Activated T-helper 1 cell treated with anti-CD3 and anti-CD28 coated beads, Interleukin-2, amount 50 U/mL, for 16 hours (primary cell): Measurements from ENCODE around the gene SNX27.
"Not testable (repeated sequence)": the region's sequence is repeated elsewhere in the genome, so short reads cannot be mapped to it uniquely, and the experiment has no call there.

ENCODE experiments used
- DNase-seq, 2 donors: peaks; one replicate each; pipeline ENCODE4 v3.0.0-alpha.2; 2020; ENCODE audit warnings: low read depth in 1 of 2, low spot score in 1 of 2

SNX27 gene

DNA sequence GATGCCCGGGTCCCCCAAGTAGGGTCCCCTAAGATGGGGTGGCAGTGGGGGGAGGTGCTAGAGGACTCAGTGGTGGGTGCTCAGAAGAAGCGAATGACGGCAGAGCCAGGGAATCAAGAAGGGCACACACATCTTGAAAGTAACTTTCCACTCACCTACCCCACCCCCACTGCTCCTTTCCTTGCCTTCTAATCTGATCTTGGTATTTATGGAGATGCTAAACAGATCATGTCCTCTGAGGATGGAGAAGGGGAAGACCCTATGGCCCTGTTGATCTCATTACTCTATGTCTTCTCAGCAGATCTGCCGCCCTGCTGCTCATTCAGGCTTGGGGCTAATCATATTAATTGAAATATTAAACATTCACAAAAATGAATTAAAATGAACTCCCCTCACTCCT is 106.8 kb downstream of the SNX27 start:
- DNase-seq: no peak

GRCh38 chr1:151720125-151720524 is 108.3 kb downstream of the SNX27 start:
- no peak for DNase-seq

GRCh38 chr1:151720554-151720953 is 108.7 kb downstream of the SNX27 start:
- no peak for DNase-seq

- peak in 1 of 2 donors; percentile 22 for DNase-seq
These were observed 109.3 kb downstream of the SNX27 start, which contains the start of gene RIIAD1 for GRCh38 chr1:151720974-151721787. Gene RIIAD1 (plus strand): TSS chr1:151721522. CDS start chr1:151721537, 15 bp downstream.

- no peak for DNase-seq
These were observed 110.1 kb downstream of the SNX27 start for GRCh38 chr1:151721788-151722510.

DNA sequence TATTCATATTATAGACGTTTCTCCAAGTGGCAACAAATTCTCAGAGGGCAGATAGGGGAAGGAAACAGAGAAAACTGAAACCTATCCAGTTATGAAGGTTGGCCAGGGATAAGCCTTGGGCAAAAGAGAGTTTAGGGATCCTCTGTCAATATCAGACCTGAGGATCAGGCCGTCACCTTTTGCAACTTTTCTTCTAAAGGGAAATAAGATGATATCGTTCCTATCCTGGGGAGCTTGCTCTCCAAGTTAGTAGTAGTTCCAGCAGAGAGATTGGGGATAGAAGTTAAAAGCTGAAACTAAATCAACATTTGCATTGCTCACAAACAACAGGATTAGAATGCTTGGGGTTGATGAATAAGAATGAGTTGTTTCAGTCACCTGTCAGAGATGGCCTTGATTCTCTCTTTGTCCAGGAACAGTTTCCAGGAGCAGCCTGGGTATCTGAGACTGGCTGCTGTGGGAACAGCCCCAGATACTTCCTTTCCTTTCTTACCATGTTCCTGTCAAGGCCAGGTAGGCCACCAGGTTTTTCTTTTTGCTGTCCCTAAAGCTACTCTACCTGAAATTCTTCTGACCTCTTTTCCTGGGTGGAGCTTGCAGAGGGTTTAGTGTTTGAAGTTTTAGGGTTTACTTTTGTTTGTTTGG is 112.0 kb downstream of the SNX27 start:
- no peak for DNase-seq

- DNase-seq: no peak
These were observed 116.6 kb downstream of the SNX27 start for GRCh38 chr1:151728151-151729054.

- DNase-seq: no peak
These were observed 117.5 kb downstream of the SNX27 start for GRCh38 chr1:151729157-151729965.

DNA sequence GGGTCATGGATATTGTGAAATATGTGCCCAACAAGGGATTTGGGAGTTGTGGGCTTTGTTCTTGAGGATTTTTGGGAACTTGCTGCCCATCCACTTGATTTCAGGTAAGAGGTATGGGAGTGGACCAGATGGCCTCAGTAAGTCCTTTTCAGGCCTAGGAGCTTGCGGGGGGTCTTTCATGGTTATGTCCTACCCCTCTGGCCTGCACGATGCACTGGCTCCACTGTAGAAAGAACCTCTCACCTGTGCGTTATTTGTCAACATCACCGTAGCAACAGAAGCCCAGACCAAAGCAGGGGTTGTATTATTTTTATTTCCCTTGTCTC is 118.1 kb downstream of the SNX27 start:
- DNase-seq: no peak

- no peak for DNase-seq
These were observed 121.3 kb downstream of the SNX27 start for GRCh38 chr1:151733126-151733525.

- DNase-seq: not testable (repeated sequence)
These were observed 122.1 kb downstream of the SNX27 start for GRCh38 chr1:151733995-151734394.

DNA sequence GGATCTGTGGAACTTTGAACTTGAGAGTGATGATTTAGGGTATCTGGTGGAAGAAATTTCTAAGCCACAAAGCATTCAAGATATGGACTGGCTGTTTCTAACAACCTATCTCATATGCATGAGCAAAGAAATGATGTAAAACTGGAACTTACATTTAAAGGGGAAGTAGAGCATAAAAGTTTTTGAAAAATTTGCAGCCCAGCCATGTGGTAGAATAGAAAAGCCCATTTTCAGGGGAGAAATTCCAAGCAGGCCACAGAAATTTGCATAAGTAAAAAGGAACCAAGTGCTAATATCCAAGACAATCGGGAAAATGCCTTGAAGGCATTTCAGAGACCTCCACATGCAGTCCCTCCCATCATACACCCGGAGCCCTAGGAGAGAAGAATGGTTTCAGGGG is 125.2 kb downstream of the SNX27 start:
- DNase-seq: no peak

DNA sequence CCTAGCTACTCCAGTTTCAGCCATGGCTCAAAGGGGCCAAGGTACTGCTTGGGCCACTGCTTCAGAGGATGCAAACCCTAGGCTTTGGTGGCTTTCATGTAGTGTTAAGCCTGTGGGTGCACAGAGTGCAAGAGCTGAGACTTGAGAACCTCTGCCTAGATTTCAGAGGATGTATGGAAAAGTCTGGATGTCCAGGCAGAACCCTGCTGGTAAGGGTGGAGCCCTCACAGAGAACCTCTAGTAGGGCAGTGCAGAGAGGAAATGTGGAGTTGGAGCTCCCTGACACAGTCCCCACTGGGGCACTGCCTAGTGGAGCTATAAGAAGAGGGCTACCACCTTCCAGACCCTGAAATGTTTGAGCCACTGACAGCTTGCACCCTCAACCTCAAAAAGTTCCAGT is 125.6 kb downstream of the SNX27 start:
- DNase-seq: no peak

GRCh38 chr1:151739590-151740355 is 127.9 kb downstream of the SNX27 start:
- no peak for DNase-seq

DNA sequence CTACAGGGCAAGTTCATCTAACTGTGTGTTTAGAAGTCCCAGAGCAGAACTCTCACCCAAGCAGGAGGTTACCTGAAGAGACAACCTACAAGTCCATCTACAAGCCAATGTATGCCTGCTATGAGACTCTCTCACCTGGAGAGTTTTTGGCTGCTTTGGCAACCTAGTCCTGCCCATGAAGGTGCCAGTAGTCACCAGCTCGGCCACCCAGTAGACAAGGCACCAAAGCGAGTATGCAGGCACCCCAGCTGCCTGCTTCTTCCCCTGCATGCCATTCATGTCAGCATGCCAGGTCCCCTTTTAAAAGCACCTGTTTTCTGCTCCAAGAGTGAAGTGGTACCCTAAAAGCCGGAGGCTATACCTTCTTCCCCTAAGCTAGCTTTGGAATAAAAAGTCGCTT is 129.7 kb downstream of the SNX27 start:
- no peak for DNase-seq
